Stimulated activated CD8-positive, alpha-beta memory T cell treated with anti-CD3 and anti-CD28 coated beads, Interleukin-15, amount 100 ng/mL, for 48 hours (primary cell): Measurements from ENCODE around the gene GNRHR.
"Not testable (repeated sequence)": the region's sequence is repeated elsewhere in the genome, so short reads cannot be mapped to it uniquely, and the experiment has no call there.

ENCODE experiments used
- DNase-seq, 2 donors: peaks; one replicate each; pipeline ENCODE4 v3.0.0-alpha.2; 2020; ENCODE audit warnings: low read depth in 2 of 2

Gene GNRHR

GRCh38 chr4:67754288-67754687, at the start of gene GNRHR:
GNRHR (minus strand) TSS chr4:67754388; CDS start chr4:67754335, 53 bp downstream.
- DNase-seq: no peak

- no peak for DNase-seq
These were observed 42.6 kb upstream of the GNRHR start for GRCh38 chr4:67796810-67797209.

GRCh38 chr4:67790721-67791120, 36.5 kb upstream of the GNRHR start:
- no peak for DNase-seq

- no peak for DNase-seq
These were observed 33.1 kb upstream of the GNRHR start for GRCh38 chr4:67787311-67787710.

- DNase-seq: no peak
These were observed 31.3 kb upstream of the GNRHR start for GRCh38 chr4:67785528-67785927.

- no peak for DNase-seq
These were observed 25.4 kb upstream of the GNRHR start for GRCh38 chr4:67779631-67780030.

- DNase-seq: no peak
These were observed 22.6 kb upstream of the GNRHR start for GRCh38 chr4:67776746-67777145.

- DNase-seq: no peak
These were observed 16.2 kb upstream of the GNRHR start for GRCh38 chr4:67770422-67770821.

- no peak for DNase-seq
These were observed 11.7 kb upstream of the GNRHR start for GRCh38 chr4:67765928-67766327.

GRCh38 chr4:67765401-67765800, 11.2 kb upstream of the GNRHR start:
- DNase-seq: no peak

- no peak for DNase-seq
These were observed 10.0 kb upstream of the GNRHR start for GRCh38 chr4:67764183-67764582.

- no peak for DNase-seq
These were observed 7.9 kb upstream of the GNRHR start for GRCh38 chr4:67762086-67762485.

GRCh38 chr4:67756991-67757390, 2.8 kb upstream of the GNRHR start:
- not testable (repeated sequence) for DNase-seq

GRCh38 chr4:67755974-67756373, 1.8 kb upstream of the GNRHR start:
- DNase-seq: no peak

GRCh38 chr4:67751260-67751659, 2.9 kb downstream of the GNRHR start:
- DNase-seq: no peak

GRCh38 chr4:67750691-67751090, 3.5 kb downstream of the GNRHR start:
- no peak for DNase-seq

GRCh38 chr4:67749286-67749685, 4.9 kb downstream of the GNRHR start:
- no peak for DNase-seq

GRCh38 chr4:67746797-67747495, 7.2 kb downstream of the GNRHR start:
- no peak for DNase-seq

GRCh38 chr4:67744561-67745283, 9.5 kb downstream of the GNRHR start:
- no peak for DNase-seq

GRCh38 chr4:67743194-67743593, 11.0 kb downstream of the GNRHR start:
- no peak for DNase-seq

- DNase-seq: no peak
These were observed 17.9 kb downstream of the GNRHR start for GRCh38 chr4:67736262-67736661.

GRCh38 chr4:67735325-67735724, 18.9 kb downstream of the GNRHR start:
- DNase-seq: no peak

- DNase-seq: not testable (repeated sequence)
These were observed 23.7 kb downstream of the GNRHR start for GRCh38 chr4:67730511-67730910.
